IMR-90 (cell line): ENCODE results near the gene VSIG10L2. TPM values are rescaled to one million over a fixed set of nuclear protein-coding genes. Genes with fewer than 3 reads are reported as not detected.

Experiments
- ATAC-seq: fragments of 200-7000 bp; cut with Tn5 transposase; 2 replicates; pipeline ENCODE4 v1.9.1; 2020; ENCODE audit warnings: low read depth, mild to moderate bottlenecking, moderate library complexity
- BruUV-seq: library from RNA; stranded (reverse); fragments of 400-500 nt; replicated peaks from 2 replicates; lab custom pipeline; 2021; lab: Mats Ljungman, UMichigan
- CTCF ChIA-PET: fragments of 300-600 bp; formaldehyde crosslinking; extraction: SDS; loops from one replicate; lab custom pipeline; 2021; ENCODE audit warnings: antibody characterized with exemption; lab: Yijun Ruan, JAX
- POLR2A ChIA-PET: fragments of 300-600 bp; sonication (Branson Sonifier 250); formaldehyde crosslinking; loops from one replicate; lab custom pipeline; 2022; ENCODE audit warnings: antibody characterized with exemption; ENCODE audit not compliant: unreplicated experiment; lab: Charles Lee
- DNase-seq: peaks from one replicate; pipeline ENCODE4 v3.0.0; 2013
- H2AFZ ChIP-seq: replicated peaks from 2 replicates; pipeline ENCODE3; 2013; ENCODE audit warnings: low read length, mild to moderate bottlenecking; ENCODE audit not compliant: poor library complexity
- H2AK5ac ChIP-seq: 2 replicates; pipeline ENCODE4 v1.6.1; 2013; ENCODE audit warnings: low read depth, low read length, inconsistent platforms
- H2AK9ac ChIP-seq: replicated peaks from 2 replicates; pipeline ENCODE3; 2013; ENCODE audit warnings: mild to moderate bottlenecking, low read depth, low read length, moderate library complexity; ENCODE audit not compliant: poor library complexity
- H2BK120ac ChIP-seq: 2 replicates; pipeline ENCODE4 v1.6.1; 2013; ENCODE audit warnings: low read depth, low read length, inconsistent platforms
- H2BK15ac ChIP-seq: 3 replicates; pipeline ENCODE4 v1.6.1; 2013; ENCODE audit warnings: low read depth, low read length, inconsistent platforms
- H2BK20ac ChIP-seq: 2 replicates; pipeline ENCODE4 v1.6.1; 2013; ENCODE audit warnings: low read depth, mild to moderate bottlenecking, inconsistent platforms, low read length, moderate library complexity
- H2BK5ac ChIP-seq: 2 replicates; pipeline ENCODE4 v1.6.1; 2013; ENCODE audit warnings: mild to moderate bottlenecking, low read depth, low read length, inconsistent platforms; ENCODE audit not compliant: poor library complexity, severe bottlenecking
- H3K14ac ChIP-seq: replicated peaks from 2 replicates; pipeline ENCODE4 v1.6.1; 2013; ENCODE audit warnings: low read depth, low read length, inconsistent platforms
- H3K18ac ChIP-seq: 2 replicates; pipeline ENCODE4 v1.6.1; 2013; ENCODE audit warnings: low read depth, low read length, control low read depth
- H3K23ac ChIP-seq: 2 replicates; pipeline ENCODE4 v1.6.1; 2013; ENCODE audit warnings: low read depth, low read length, inconsistent platforms
- H3K27ac ChIP-seq: 2 replicates; pipeline ENCODE4 v1.5.1; 2013; ENCODE audit warnings: mild to moderate bottlenecking, control low read depth, low read length; ENCODE audit not compliant: insufficient read depth
- H3K27me3 ChIP-seq: 2 replicates; pipeline ENCODE4 v1.6.1; 2013; ENCODE audit warnings: low read length; ENCODE audit not compliant: control insufficient read depth, insufficient read depth
- H3K36me3 ChIP-seq: 2 replicates; pipeline ENCODE4 v1.6.1; 2013; ENCODE audit warnings: low read length, mixed read lengths; ENCODE audit not compliant: control insufficient read depth, insufficient read depth
- H3K4ac ChIP-seq: 2 replicates; pipeline ENCODE4 v1.6.1; 2013; ENCODE audit warnings: low read depth, low read length, inconsistent platforms
- H3K4me1 ChIP-seq: 2 replicates; pipeline ENCODE4 v1.6.1; 2013; ENCODE audit warnings: low read length, mixed read lengths; ENCODE audit not compliant: control insufficient read depth, insufficient read depth
- H3K4me2 ChIP-seq: 2 replicates; pipeline ENCODE4 v1.6.1; 2013; ENCODE audit warnings: low read depth, mild to moderate bottlenecking, control low read depth, low read length, moderate library complexity
- H3K4me3 ChIP-seq: 2 replicates; pipeline ENCODE4 v1.5.1; 2013; ENCODE audit warnings: low read depth, mild to moderate bottlenecking, control low read depth, low read length, moderate library complexity; ENCODE audit not compliant: insufficient read depth
- H3K56ac ChIP-seq: 2 replicates; pipeline ENCODE4 v1.6.1; 2013; ENCODE audit warnings: low read length, inconsistent platforms; ENCODE audit not compliant: insufficient read depth; ENCODE audit errors: extremely low read depth
- H3K79me1 ChIP-seq, 2 experiments: 2 replicates each; pipeline ENCODE4 v1.6.1; 2013; ENCODE audit warnings: low read length in 2 of 2, inconsistent platforms in 1 of 2, low read depth in 1 of 2
- H3K9ac ChIP-seq: 2 replicates; pipeline ENCODE4 v1.6.1; 2013; ENCODE audit warnings: low read depth, low read length, control low read depth
- H3K9me1 ChIP-seq: 2 replicates; pipeline ENCODE4 v1.6.1; 2013; ENCODE audit warnings: low read length, inconsistent platforms; ENCODE audit not compliant: insufficient read depth
- H3K9me3 ChIP-seq: 2 replicates; pipeline ENCODE4 v1.6.1; 2013; ENCODE audit warnings: low read length; ENCODE audit not compliant: control insufficient read depth, insufficient read depth
- H4K20me1 ChIP-seq: 2 replicates; pipeline ENCODE4 v1.6.1; 2013; ENCODE audit warnings: low read length, inconsistent platforms; ENCODE audit not compliant: insufficient read depth
- H4K5ac ChIP-seq: 2 replicates; pipeline ENCODE4 v1.6.1; 2013; ENCODE audit warnings: mild to moderate bottlenecking, low read depth, low read length, control low read depth
- H4K8ac ChIP-seq, 2 experiments: 2 replicates each; pipeline ENCODE4 v1.6.1; 2013; ENCODE audit warnings: low read depth in 2 of 2, low read length in 2 of 2, control low read depth in 1 of 2, inconsistent platforms in 1 of 2
- H4K91ac ChIP-seq: 2 replicates; pipeline ENCODE4 v1.6.1; 2013; ENCODE audit warnings: low read depth, low read length, inconsistent platforms; ENCODE audit not compliant: insufficient read depth
- BHLHE40 ChIP-seq: fragments of 150-350 bp; IDR thresholded peaks from 2 replicates; pipeline ENCODE4 v1.6.1; 2016; ENCODE audit warnings: mild to moderate bottlenecking, low read depth, low read length
- CHD1 ChIP-seq: IDR thresholded peaks from 2 replicates; pipeline ENCODE4 v1.6.1; 2012; ENCODE audit warnings: low read depth, low read length, improper control_type of control experiment
- CTCF ChIP-seq: conservative IDR thresholded peaks from 2 replicates; pipeline ENCODE4 v1.5.1; 2012; ENCODE audit warnings: mild to moderate bottlenecking, low read depth, low read length, improper control_type of control experiment
- ELK1 ChIP-seq: fragments of 150-350 bp; IDR thresholded peaks from 2 replicates; pipeline ENCODE4 v1.6.1; 2016; ENCODE audit warnings: low read depth, mild to moderate bottlenecking, low read length, moderate library complexity, borderline replicate concordance
- FOS ChIP-seq: fragments of 150-350 bp; IDR thresholded peaks from 2 replicates; pipeline ENCODE4 v1.6.1; 2016; ENCODE audit warnings: low read depth, low read length
- MAFK ChIP-seq: IDR thresholded peaks from 2 replicates; pipeline ENCODE4 v1.6.1; 2012; ENCODE audit warnings: low read depth, low read length, improper control_type of control experiment
- MAZ ChIP-seq: IDR thresholded peaks from 2 replicates; pipeline ENCODE4 v1.6.1; 2012; ENCODE audit warnings: low read depth, mild to moderate bottlenecking, low read length, improper control_type of control experiment, moderate library complexity, borderline replicate concordance
- MXI1 ChIP-seq: IDR thresholded peaks from 2 replicates; pipeline ENCODE4 v1.6.1; 2012; ENCODE audit warnings: low read depth, mild to moderate bottlenecking, low read length, moderate library complexity, borderline replicate concordance
- RAD21 ChIP-seq: IDR thresholded peaks from 2 replicates; pipeline ENCODE4 v1.6.1; 2012; ENCODE audit warnings: low read length, improper control_type of control experiment
- RCOR1 ChIP-seq: IDR thresholded peaks from 2 replicates; pipeline ENCODE4 v1.6.1; 2012; ENCODE audit warnings: mild to moderate bottlenecking, low read length, improper control_type of control experiment; ENCODE audit not compliant: insufficient replicate concordance
- RFX5 ChIP-seq: IDR thresholded peaks from 2 replicates; pipeline ENCODE4 v1.8.0; 2012; ENCODE audit warnings: low read depth, mild to moderate bottlenecking, low read length, moderate library complexity
- SMC3 ChIP-seq: fragments of 150-350 bp; IDR thresholded peaks from 2 replicates; pipeline ENCODE4 v1.6.1; 2016; ENCODE audit warnings: low read depth, mild to moderate bottlenecking, antibody characterized with exemption, low read length, moderate library complexity
- USF2 ChIP-seq: fragments of 150-350 bp; IDR thresholded peaks from 2 replicates; pipeline ENCODE4 v1.6.1; 2017; ENCODE audit warnings: mild to moderate bottlenecking, antibody characterized with exemption, low read length, low read depth
- WGBS, 2 experiments: methylation state at CpG; one replicate each; pipeline versions ENCODE4 v1.1.5 to v1.1.7; 2013; ENCODE audit warnings: missing lambda C conversion rate in 2 of 2; ENCODE audit not compliant: insufficient read length in 1 of 2; ENCODE audit errors: extremely low coverage in 2 of 2; 5-methylcytosine and 5-hydroxymethylcytosine counted together
- dilution Hi-C: fragments of 300-500 bp; cut with HindIII; formaldehyde crosslinking; loops from one replicate; pipeline ENCODE4 v1.14.3; 2018; ENCODE audit warnings: low sequenced_read_pairs; ENCODE audit not compliant: unreplicated experiment
- in situ Hi-C: fragments of 300-500 bp; cut with MboI; formaldehyde crosslinking; loops from 3 replicates; pipeline ENCODE4 v1.14.3; 2019; ENCODE audit warnings: low sequenced_read_pairs, inconsistent platforms, mixed read lengths
- intact Hi-C: fragments of 100-400 bp; cut with micrococcal nuclease; formaldehyde crosslinking; loops from 2 replicates; pipeline ENCODE4 v1.10.0; 2022
- polyA plus RNA-seq, 3 experiments: library from polyadenylated mRNA; depleted of rRNA; stranded (reverse); fragments of >200 nt; gene quantifications; 2 replicates each; pipeline ENCODE4 v1.2.3, GENCODE V29; 2012; ENCODE audit warnings: low replicate concordance in 1 of 3
- total RNA-seq: library from RNA; depleted of rRNA; stranded (reverse); fragments of >200 nt; gene quantifications from 2 replicates; pipeline ENCODE4 v1.2.3, GENCODE V29; 2012

VSIG10L2 gene
- total and polyA plus RNA-seq, 2 of the 4 experiments (the other 2 are of a cell fraction), result under 0.01 TPM; not detected in 1

DNA sequence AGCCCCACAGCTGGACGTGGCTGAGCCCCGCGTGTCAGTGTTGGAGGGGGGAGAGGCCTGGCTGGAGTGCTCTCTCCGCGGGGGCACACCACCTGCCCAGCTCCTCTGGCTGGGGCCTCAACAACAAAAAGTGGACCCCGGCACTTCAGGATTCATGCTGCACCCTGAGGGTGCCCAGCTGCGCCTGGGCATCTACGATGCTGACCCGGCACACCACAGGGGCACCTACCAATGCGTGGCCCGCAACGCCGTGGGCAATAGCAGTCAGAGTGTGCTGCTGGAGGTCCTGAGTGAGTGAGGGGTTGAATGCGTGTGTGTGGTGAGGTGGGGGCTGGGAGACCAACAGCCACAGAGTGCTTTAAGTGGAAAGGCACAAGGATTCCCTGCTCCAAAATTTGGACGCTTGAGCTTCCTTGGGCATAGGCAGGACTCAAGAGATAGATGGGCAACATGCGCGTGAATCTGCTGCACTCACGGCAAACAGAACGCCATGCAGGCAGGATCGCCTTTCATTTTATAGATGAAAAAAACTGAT is 7.6 kb downstream of the VSIG10L2 start:
- Histone ChIP-seq H3K4me1 (no peaks in the 10 kb centered on the region), H3K9me1 (no peaks in the 10 kb centered on the region), H3K4me3 (no peak overlapping the region), H3K27me3 (peaks cover 4% of the 10 kb centered on the region), H3K9ac (no peak overlapping the region), H2BK15ac (no peak overlapping the region), H2AK5ac (no peak overlapping the region), H3K18ac (no peak overlapping the region), H3K14ac (no peak overlapping the region), H4K8ac (no peak overlapping the region), H2BK5ac (no peak overlapping the region), H3K4ac (no peak overlapping the region), H4K91ac (no peak overlapping the region), H3K56ac (no peak overlapping the region), H3K36me3 (no peaks in the 10 kb centered on the region), H3K23ac (no peak overlapping the region), H3K4me2 (no peak overlapping the region), H3K27ac (no peak overlapping the region), H2AFZ (no peak overlapping the region), H3K9me3 (no peaks in the 10 kb centered on the region), H3K79me1 (no peaks in the 10 kb centered on the region), H4K20me1 (no peaks in the 10 kb centered on the region), H2AK9ac (no peak overlapping the region), H2BK120ac (no peak overlapping the region), H4K5ac (no peak overlapping the region), H2BK20ac (no peak overlapping the region)
- in situ Hi-C loops, result no loop called here
- CTCF ChIA-PET, result no interaction called here
- TF ChIP-seq MAFK, result no peak
- TF ChIP-seq MXI1, result no peak
- TF ChIP-seq RCOR1, result no peak
- no peak for TF ChIP-seq RFX5
- TF ChIP-seq FOS, result no peak
- TF ChIP-seq MAZ, result no peak
- no peak for TF ChIP-seq ELK1
- no peak for TF ChIP-seq USF2
- TF ChIP-seq SMC3, result no peak
- TF ChIP-seq CTCF, result no peak
- TF ChIP-seq RAD21, result no peak
- TF ChIP-seq BHLHE40, result no peak
- no peak for TF ChIP-seq CHD1
- BruUV-seq, result no TSS peak
- intact Hi-C loops, result no loop called here
- DNase-seq, result no peak
- WGBS, 2 experiments, result 92% methylated on average over 7 of the region's 20 CpGs; no CpG with 5 or more reads in 1 of the 2 experiments
- no peak for ATAC-seq
- dilution Hi-C loops, result no loop called here
- POLR2A ChIA-PET, result no interaction called here
